B cell (primary cell): ENCODE data around the gene TAS2R20. TPM values are rescaled to one million over a fixed set of nuclear protein-coding genes. Genes with fewer than 3 reads are reported as not detected.

Experiments
- ATAC-seq: fragments of 200-7000 bp; cut with Tn5 transposase; one replicate; pipeline ENCODE4 v1.10.0; 2021; ENCODE audit warnings: low read depth, mild to moderate bottlenecking, moderate number of reproducible peaks, moderate library complexity
- CTCF ChIA-PET: fragments of 350-600 bp; sonication (Branson Sonifier 250); formaldehyde crosslinking; loops from one replicate; lab custom pipeline; 2021; ENCODE audit warnings: antibody characterized with exemption, inconsistent platforms; lab: Charles Lee
- POLR2A ChIA-PET: fragments of 350-600 bp; sonication (Branson Sonifier 250); formaldehyde crosslinking; loops from one replicate; lab custom pipeline; 2021; ENCODE audit warnings: antibody characterized with exemption; lab: Charles Lee
- DNase-seq: peaks from one replicate; pipeline ENCODE4 v3.0.0; 2013
- H2AFZ ChIP-seq: 2 replicates; pipeline ENCODE4 v1.6.1; 2012; ENCODE audit warnings: mild to moderate bottlenecking, low read depth, low read length; ENCODE audit not compliant: insufficient read depth, poor library complexity, severe bottlenecking
- H3K27ac ChIP-seq, 2 donors: 1 replicate in 1 of 2; 2 replicates in 1 of 2; pipeline ENCODE4 v1.5.1; 2012 to 2013; ENCODE audit warnings: low read length in 2 of 2, mild to moderate bottlenecking in 2 of 2, moderate library complexity in 1 of 2
- H3K27me3 ChIP-seq, 4 experiments: fragments of 200-600 bp in 1 of 4; sonication (generic) in 1 of 4; replicated peaks in 1 of 4; 1 replicate in 2 of 4; 2 replicates in 2 of 4; pipeline versions ENCODE4 v1.6.1 to v1.7.0; 2013 to 2016; ENCODE audit warnings: low read length in 3 of 4, mild to moderate bottlenecking in 2 of 4, mixed read lengths in 1 of 4, moderate library complexity in 1 of 4; ENCODE audit not compliant: insufficient read depth in 4 of 4, control insufficient read depth in 3 of 4; ENCODE audit errors: control extremely low read depth in 1 of 4
- H3K36me3 ChIP-seq, 2 experiments: replicated peaks in 1 of 2; 1 replicate in 1 of 2; 2 replicates in 1 of 2; pipeline versions ENCODE4 v1.6.1 to v1.7.1; 2013; ENCODE audit warnings: low read length in 1 of 2; ENCODE audit not compliant: insufficient read depth in 2 of 2, control insufficient read depth in 1 of 2; ENCODE audit errors: control extremely low read depth in 1 of 2, extremely low read depth in 1 of 2
- H3K4me1 ChIP-seq, 2 donors: fragments of 200-600 bp in 1 of 2; sonication (generic) in 1 of 2; 1 replicate in 1 of 2; 2 replicates in 1 of 2; pipeline versions ENCODE4 v1.5.1 to v1.6.1; 2013 to 2017; ENCODE audit warnings: low read length in 2 of 2; ENCODE audit not compliant: control insufficient read depth in 2 of 2, insufficient read depth in 2 of 2
- H3K4me2 ChIP-seq: replicated peaks from 2 replicates; pipeline ENCODE3; 2012; ENCODE audit warnings: mild to moderate bottlenecking, low read depth, low read length; ENCODE audit not compliant: poor library complexity, severe bottlenecking
- H3K4me3 ChIP-seq, 5 experiments: fragments of 200-600 bp in 1 of 5; sonication (generic) in 1 of 5; 1 replicate in 3 of 5; 2 replicates in 2 of 5; pipeline versions ENCODE4 v1.5.1 to v1.7.0; 2011 to 2016; ENCODE audit warnings: low read length in 4 of 5, mild to moderate bottlenecking in 4 of 5, low read depth in 2 of 5, control low read depth in 1 of 5, moderate library complexity in 1 of 5; ENCODE audit not compliant: insufficient read depth in 1 of 5; ENCODE audit errors: control extremely low read depth in 1 of 5, extremely low read depth in 1 of 5
- H3K79me2 ChIP-seq: fragments of 200-600 bp; sonication (generic); one replicate; pipeline ENCODE4 v1.6.0; 2016; ENCODE audit warnings: low read length; ENCODE audit not compliant: control insufficient read depth, insufficient read depth
- H3K9ac ChIP-seq: fragments of 200-600 bp; sonication (generic); 2 replicates; pipeline ENCODE4 v1.6.1; 2017; ENCODE audit warnings: mild to moderate bottlenecking, low read length, moderate library complexity
- H3K9me3 ChIP-seq, 3 donors: one replicate each; pipeline versions ENCODE4 v1.6.1 to v1.7.1; 2013; ENCODE audit warnings: low read length in 2 of 3; ENCODE audit not compliant: control insufficient read depth in 2 of 3, insufficient read depth in 1 of 3; ENCODE audit errors: control extremely low read depth in 1 of 3
- H4K20me1 ChIP-seq: 2 replicates; pipeline ENCODE4 v1.6.0; 2012; ENCODE audit warnings: mild to moderate bottlenecking, low read length; ENCODE audit not compliant: insufficient read depth, control insufficient read depth, poor library complexity, severe bottlenecking
- H3K27ac Mint-ChIP-seq: one replicate; pipeline ENCODE4 v1.8.0; 2021; ENCODE audit warnings: mixed read lengths
- H3K27me3 Mint-ChIP-seq: one replicate; pipeline ENCODE4 v1.8.0; 2021; ENCODE audit warnings: mixed read lengths
- H3K4me1 Mint-ChIP-seq: one replicate; pipeline ENCODE4 v1.8.0; 2021; ENCODE audit warnings: mixed read lengths
- H3K4me3 Mint-ChIP-seq: one replicate; pipeline ENCODE4 v1.8.0; 2021; ENCODE audit warnings: mixed read lengths
- H3K9me3 Mint-ChIP-seq: one replicate; pipeline ENCODE4 v1.8.0; 2022; ENCODE audit warnings: mixed read lengths; ENCODE audit not compliant: insufficient read depth
- CTCF ChIP-seq: fragments of 200-600 bp; IDR thresholded peaks from one replicate; pipeline ENCODE4 v1.8.0; 2022; ENCODE audit warnings: antibody characterized with exemption, mild to moderate bottlenecking
- EZH2 ChIP-seq: IDR thresholded peaks from 2 replicates; pipeline ENCODE4 v1.6.1; 2012; ENCODE audit warnings: borderline replicate concordance, low read depth, mild to moderate bottlenecking, moderate library complexity, low read length; ENCODE audit not compliant: insufficient read depth, poor library complexity, severe bottlenecking
- intact Hi-C: fragments of 100-400 bp; cut with micrococcal nuclease; formaldehyde crosslinking; loops from one replicate; pipeline ENCODE4 v1.10.0; 2022
- polyA plus RNA-seq: library from polyadenylated mRNA; depleted of rRNA; stranded (reverse); fragments of >200 nt; gene quantifications from 2 replicates; pipeline ENCODE4 v1.2.3, GENCODE V29; 2012
- total RNA-seq, 2 donors: library from RNA; stranded (reverse); fragments of 120-200 nt in 1 of 2; gene quantifications; 1 replicate in 1 of 2; 2 replicates in 1 of 2; pipeline versions ENCODE4 v1.2.3 to v1.2.4, GENCODE V29; 2013 to 2022

Gene TAS2R20
- total and polyA plus RNA-seq, 2 donors (not counting 1 experiment from before 2014, with no cell fraction given), result 1.0 to 4.0 TPM

- DNase-seq, result no peak
- TF ChIP-seq EZH2 (no peak), CTCF (no peak)
- Mint-ChIP-seq H3K9me3 (no peaks in the 10 kb centered on the region), H3K27ac (no peak overlapping the region), H3K4me3 (no peak overlapping the region), H3K4me1 (peaks cover 19% of the 10 kb centered on the region), H3K27me3 (no peaks in the 10 kb centered on the region)
- Histone ChIP-seq H3K4me2 (no peak overlapping the region), H3K9me3 (peaks cover 0 to 3% (median 2%) of the 10 kb centered on the region in 3 donors), H4K20me1 (no peaks in the 10 kb centered on the region), H3K9ac (no peak overlapping the region), H3K36me3 (no peaks in the 10 kb centered on the region), H2AFZ (no peak overlapping the region), H3K27ac (no peak overlapping the region), H3K4me1 (peaks cover 11 to 12% of the 10 kb centered on the region in 2 donors), H3K4me3 (no peak overlapping the region), H3K79me2 (peaks cover 13% of the 10 kb centered on the region), H3K27me3 (no peaks in the 10 kb centered on the region)
- POLR2A ChIA-PET, result no interaction called here
- intact Hi-C loops, result no loop called here
- ATAC-seq, result no peak
- CTCF ChIA-PET, result no interaction called here
Measured at GRCh38 chr12:10957741-10958140, 40.4 kb downstream of the TAS2R20 start.

- H3K27ac ChIP-seq, result no peak overlapping the region
- peaks cover 5% of the 10 kb centered on the region in 2 donors for H3K4me1 ChIP-seq
- H3K9ac ChIP-seq, result no peak overlapping the region
- ChIA-PET POLR2A (no interaction called here), CTCF (no interaction called here)
- H3K9me3 ChIP-seq, result peaks cover 1 to 3% (median 2%) of the 10 kb centered on the region in 3 donors
- no peak overlapping the region for H3K4me3 ChIP-seq
- ATAC-seq, result no peak
- TF ChIP-seq CTCF, result no peak
- TF ChIP-seq EZH2, result no peak
- Mint-ChIP-seq H3K4me1 (peaks cover 11% of the 10 kb centered on the region), H3K27ac (no peak overlapping the region), H3K9me3 (peaks cover under 1% of the 10 kb centered on the region), H3K4me3 (no peak overlapping the region), H3K27me3 (no peaks in the 10 kb centered on the region)
- H4K20me1 ChIP-seq, result no peaks in the 10 kb centered on the region
- peaks cover 0 to 2% of the 10 kb centered on the region in 2 experiments for H3K36me3 ChIP-seq
- H3K27me3 ChIP-seq, result no peaks in the 10 kb centered on the region
- intact Hi-C loops, result no loop called here
- H3K79me2 ChIP-seq, result peaks cover 13% of the 10 kb centered on the region
- DNase-seq, result no peak
- H2AFZ ChIP-seq, result no peak overlapping the region
- no peak overlapping the region for H3K4me2 ChIP-seq
Measured at GRCh38 chr12:10956085-10956484, 42.0 kb downstream of the TAS2R20 start.
